Spleen (tissue), 7 donors: Measurements from ENCODE around the gene CACNA2D3.

Experiments used
- POLR2AphosphoS5 ChIP-seq, 3 donors: sonication (generic); formaldehyde crosslinking; IDR thresholded peaks; one replicate each; pipeline ENCODE4 v1.5.1; 2017; ENCODE audit warnings: antibody characterized with exemption in 3 of 3
- TF ChIP-seq, protein P1 (sequence below), 11 experiments: fragments of 200-600 bp in 7 of 11; fragments of 450-650 bp in 4 of 11; sonication (generic) in 4 of 11; IDR thresholded peaks in 8 of 11; conservative IDR thresholded peaks in 3 of 11; 1 replicate in 7 of 11; 2 replicates in 4 of 11; pipeline versions ENCODE4 v1.4.0 to v1.8.0; 2016 to 2021; ENCODE audit warnings: antibody characterized with exemption in 11 of 11, inconsistent platforms in 4 of 11, mild to moderate bottlenecking in 1 of 11
- donor health status: DM: no; HTN: no; CAD: no; lungs with moderate emphysema.
- donor health status: DM: no; HTN: no; CAD: no.
- donor health status: DM: no; HTN: no; CAD: no.

DNA sequence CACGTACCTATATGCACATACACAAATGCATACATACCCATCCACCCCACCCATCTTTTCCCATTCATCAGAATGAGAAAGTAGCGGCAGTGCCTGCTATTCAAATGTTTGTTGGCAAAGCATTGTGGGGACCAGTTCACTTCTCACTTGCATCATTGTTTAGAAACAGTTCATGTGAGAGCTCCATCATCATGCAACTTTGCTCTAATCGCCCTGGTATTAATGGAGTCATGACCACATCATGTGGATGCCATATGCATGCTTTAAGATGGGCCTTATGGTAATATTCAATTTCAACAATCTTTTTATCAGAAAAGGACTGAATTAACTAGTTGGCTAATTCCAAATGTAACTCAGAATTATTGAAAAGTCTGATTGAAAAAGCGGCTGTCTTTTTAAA is 725.0 kb downstream of the CACNA2D3 start:
- TF ChIP-seq, protein P1, sequence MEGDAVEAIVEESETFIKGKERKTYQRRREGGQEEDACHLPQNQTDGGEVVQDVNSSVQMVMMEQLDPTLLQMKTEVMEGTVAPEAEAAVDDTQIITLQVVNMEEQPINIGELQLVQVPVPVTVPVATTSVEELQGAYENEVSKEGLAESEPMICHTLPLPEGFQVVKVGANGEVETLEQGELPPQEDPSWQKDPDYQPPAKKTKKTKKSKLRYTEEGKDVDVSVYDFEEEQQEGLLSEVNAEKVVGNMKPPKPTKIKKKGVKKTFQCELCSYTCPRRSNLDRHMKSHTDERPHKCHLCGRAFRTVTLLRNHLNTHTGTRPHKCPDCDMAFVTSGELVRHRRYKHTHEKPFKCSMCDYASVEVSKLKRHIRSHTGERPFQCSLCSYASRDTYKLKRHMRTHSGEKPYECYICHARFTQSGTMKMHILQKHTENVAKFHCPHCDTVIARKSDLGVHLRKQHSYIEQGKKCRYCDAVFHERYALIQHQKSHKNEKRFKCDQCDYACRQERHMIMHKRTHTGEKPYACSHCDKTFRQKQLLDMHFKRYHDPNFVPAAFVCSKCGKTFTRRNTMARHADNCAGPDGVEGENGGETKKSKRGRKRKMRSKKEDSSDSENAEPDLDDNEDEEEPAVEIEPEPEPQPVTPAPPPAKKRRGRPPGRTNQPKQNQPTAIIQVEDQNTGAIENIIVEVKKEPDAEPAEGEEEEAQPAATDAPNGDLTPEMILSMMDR (IDR thresholded peaks at IDR 0.05 in 8 of 11, conservative IDR thresholded peaks at IDR 0.05 in 3 of 11), result no peak
- TF ChIP-seq POLR2AphosphoS5 (IDR thresholded peaks at IDR 0.05), result no peak
